Measurements from ENCODE around the gene PHLDB2. TPM values are rescaled to one million over a fixed set of nuclear protein-coding genes. Genes with fewer than 3 reads are reported as not detected.
A peak's percentile ranks its signal among the peaks of the same experiment; 100 is the strongest.

PHLDB2 gene
- total RNA-seq, 1 donor from 2014 or later: 45.5 TPM

- TF ChIP-seq CTCF (IDR thresholded peaks at IDR 0.05; ENCODE audit: insufficient read depth, low read length, severe bottlenecking): no peak
- H3K4me3 ChIP-seq (ENCODE audit: low read depth, low read length): no peak overlapping the region
These were observed 77.9 kb downstream of the PHLDB2 start for GRCh38 chr3:111936967-111937366.

GRCh38 chr3:111937871-111938270, 78.8 kb downstream of the PHLDB2 start:
- DNase-seq (ENCODE audit: low read depth): no peak
- H3K36me3 ChIP-seq (ENCODE audit: control insufficient read depth, insufficient read depth, low read length): peaks cover 11% of the 10 kb centered on the region
- no peak for TF ChIP-seq CTCF (IDR thresholded peaks at IDR 0.05; ENCODE audit: insufficient read depth, low read length, severe bottlenecking)
- no peak for FAIRE-seq
- H3K27me3 ChIP-seq (ENCODE audit: control insufficient read depth, insufficient read depth, low read length): no peaks in the 10 kb centered on the region
- H3K4me3 ChIP-seq (ENCODE audit: low read depth, low read length): no peak overlapping the region

More at GRCh38 chr3:111936967-111937366, 77.9 kb downstream of the PHLDB2 start:
- FAIRE-seq (no peak), DNase-seq (ENCODE audit: low read depth) (peak; percentile 77)
- peaks cover 9% of the 10 kb centered on the region for H3K36me3 ChIP-seq (ENCODE audit: control insufficient read depth, insufficient read depth, low read length)
- no peaks in the 10 kb centered on the region for H3K27me3 ChIP-seq (ENCODE audit: control insufficient read depth, insufficient read depth, low read length)

- FAIRE-seq: no peak
- no peak for TF ChIP-seq CTCF (IDR thresholded peaks at IDR 0.05; ENCODE audit: insufficient read depth, low read length, severe bottlenecking)
- Histone ChIP-seq H3K4me3 (ENCODE audit: low read depth, low read length) (no peak overlapping the region), H3K36me3 (ENCODE audit: control insufficient read depth, insufficient read depth, low read length) (peaks cover 11% of the 10 kb centered on the region), H3K27me3 (ENCODE audit: control insufficient read depth, insufficient read depth, low read length) (no peaks in the 10 kb centered on the region)
- no peak for DNase-seq (ENCODE audit: low read depth)
These were observed 80.8 kb downstream of the PHLDB2 start for GRCh38 chr3:111939873-111940272.

- Histone ChIP-seq H3K27me3 (ENCODE audit: control insufficient read depth, insufficient read depth, low read length) (no peaks in the 10 kb centered on the region), H3K4me3 (ENCODE audit: low read depth, low read length) (no peak overlapping the region), H3K36me3 (ENCODE audit: control insufficient read depth, insufficient read depth, low read length) (peaks cover 12% of the 10 kb centered on the region)
- peak; percentile 32 for DNase-seq (ENCODE audit: low read depth)
- TF ChIP-seq CTCF (IDR thresholded peaks at IDR 0.05; ENCODE audit: insufficient read depth, low read length, severe bottlenecking): no peak
- FAIRE-seq: no peak
These were observed 84.5 kb downstream of the PHLDB2 start for GRCh38 chr3:111943533-111943932.

- peak; percentile 60 for DNase-seq (ENCODE audit: low read depth)
- TF ChIP-seq CTCF (IDR thresholded peaks at IDR 0.05; ENCODE audit: insufficient read depth, low read length, severe bottlenecking): no peak
- H3K36me3 ChIP-seq (ENCODE audit: control insufficient read depth, insufficient read depth, low read length): peaks cover 15% of the 10 kb centered on the region
- FAIRE-seq: no peak
- no peak overlapping the region for H3K4me3 ChIP-seq (ENCODE audit: low read depth, low read length)
- no peaks in the 10 kb centered on the region for H3K27me3 ChIP-seq (ENCODE audit: control insufficient read depth, insufficient read depth, low read length)
These were observed 85.3 kb downstream of the PHLDB2 start for GRCh38 chr3:111944372-111944771.

- Histone ChIP-seq H3K27me3 (ENCODE audit: control insufficient read depth, insufficient read depth, low read length) (no peaks in the 10 kb centered on the region), H3K36me3 (ENCODE audit: control insufficient read depth, insufficient read depth, low read length) (peaks cover 10% of the 10 kb centered on the region), H3K4me3 (ENCODE audit: low read depth, low read length) (no peak overlapping the region)
- DNase-seq (ENCODE audit: low read depth): no peak
- FAIRE-seq: no peak
- TF ChIP-seq CTCF (IDR thresholded peaks at IDR 0.05; ENCODE audit: insufficient read depth, low read length, severe bottlenecking): no peak
These were observed 88.2 kb downstream of the PHLDB2 start for GRCh38 chr3:111947231-111947630.
